ENCODE data around the gene TEX26.

GRCh38 chr13:30985637-30986205, 53.3 kb downstream of the TEX26 start:
- TF ChIP-seq CTCF (IDR thresholded peaks at IDR 0.05 in 4 of 5, conservative IDR thresholded peaks at IDR 0.05 in 1 of 5) (no peak), POLR2A (IDR thresholded peaks at IDR 0.05) (no peak)
